Mesangial cell (primary cell): ENCODE measurements around the gene LYZL6. TPM values are rescaled to one million over a fixed set of nuclear protein-coding genes. Genes with fewer than 3 reads are reported as not detected.

Source experiments
- total RNA-seq: library from RNA; depleted of rRNA; stranded (reverse); fragments of >200 nt; gene quantifications from 2 replicates; pipeline ENCODE4 v1.2.3, GENCODE V29; 2015

Gene LYZL6, protein sequence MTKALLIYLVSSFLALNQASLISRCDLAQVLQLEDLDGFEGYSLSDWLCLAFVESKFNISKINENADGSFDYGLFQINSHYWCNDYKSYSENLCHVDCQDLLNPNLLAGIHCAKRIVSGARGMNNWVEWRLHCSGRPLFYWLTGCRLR
- total RNA-seq, result not detected in 2 replicates

DNA sequence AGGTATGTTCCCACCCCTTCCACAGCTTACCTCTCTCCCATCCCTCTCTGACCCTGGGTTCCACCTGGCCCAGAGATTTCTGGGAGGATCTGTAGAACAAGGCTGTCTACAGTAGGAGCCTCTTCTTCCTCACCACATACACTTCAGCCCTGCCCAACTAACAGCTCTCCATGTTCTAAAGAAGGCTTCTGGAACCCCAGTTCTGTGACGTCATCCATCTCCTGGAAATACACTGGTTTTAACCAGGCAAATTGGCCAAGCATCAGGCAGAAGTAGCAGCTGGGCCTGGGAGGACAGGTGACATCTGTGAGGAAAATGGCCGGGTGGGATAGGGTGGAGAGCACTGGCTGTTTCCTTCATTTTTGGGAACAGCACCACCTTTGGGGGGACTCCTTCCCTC lies at the start of gene LYZL6:
Gene LYZL6 (minus strand): TSS at position 177 of the 400 bp plus-strand sequence. CDS start 4,357 bp downstream, outside the sequence.

DNA sequence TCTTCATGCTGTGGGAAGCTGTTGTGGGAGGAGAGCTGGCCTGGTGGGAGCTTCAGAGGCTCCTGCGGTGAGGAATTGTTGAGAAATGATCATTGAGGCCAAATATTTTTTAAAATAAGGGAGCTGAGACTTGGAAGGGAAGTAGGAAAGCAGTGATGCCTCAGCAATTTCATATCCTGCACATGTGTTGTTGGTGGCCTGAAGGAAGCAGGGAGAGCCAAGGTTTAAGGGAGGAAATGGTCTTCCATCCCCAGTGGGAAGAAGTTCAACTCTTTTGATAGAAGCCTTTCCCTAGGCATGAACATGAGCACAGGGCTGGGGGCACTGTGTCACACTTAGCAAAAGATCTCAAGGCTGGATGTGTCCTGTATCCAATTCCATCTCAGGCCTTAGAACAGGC lies 43.1 kb upstream of the LYZL6 start, which contains the start of gene CCL14:
Gene CCL14 (minus strand): TSS at position 87 of the 400 bp plus-strand sequence. CDS start 80 bp downstream, at position 7.

DNA sequence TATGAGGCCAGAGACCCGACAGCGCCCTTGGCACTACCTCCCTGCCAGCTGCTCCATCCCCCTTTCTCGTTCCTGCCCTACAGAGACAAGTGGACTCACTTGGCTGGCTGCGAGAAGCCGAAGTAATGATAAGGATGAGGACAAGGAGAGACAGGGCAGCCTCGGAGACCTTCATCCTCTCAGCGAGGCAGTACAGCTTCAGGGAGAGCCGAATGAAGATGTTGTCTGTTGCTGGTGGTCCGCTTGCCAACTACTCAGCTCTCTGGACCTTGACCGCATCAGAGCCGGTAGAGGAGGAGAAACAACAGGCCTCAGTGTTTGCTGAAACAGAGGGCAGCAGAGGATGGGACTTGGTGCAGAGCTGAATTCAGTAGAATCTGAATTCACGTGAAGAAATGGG lies 37.7 kb upstream of the LYZL6 start, which contains the start of gene CCL16:
Gene CCL16 (minus strand): TSS at position 252 of the 400 bp plus-strand sequence. CDS start 77 bp downstream, at position 175.

DNA sequence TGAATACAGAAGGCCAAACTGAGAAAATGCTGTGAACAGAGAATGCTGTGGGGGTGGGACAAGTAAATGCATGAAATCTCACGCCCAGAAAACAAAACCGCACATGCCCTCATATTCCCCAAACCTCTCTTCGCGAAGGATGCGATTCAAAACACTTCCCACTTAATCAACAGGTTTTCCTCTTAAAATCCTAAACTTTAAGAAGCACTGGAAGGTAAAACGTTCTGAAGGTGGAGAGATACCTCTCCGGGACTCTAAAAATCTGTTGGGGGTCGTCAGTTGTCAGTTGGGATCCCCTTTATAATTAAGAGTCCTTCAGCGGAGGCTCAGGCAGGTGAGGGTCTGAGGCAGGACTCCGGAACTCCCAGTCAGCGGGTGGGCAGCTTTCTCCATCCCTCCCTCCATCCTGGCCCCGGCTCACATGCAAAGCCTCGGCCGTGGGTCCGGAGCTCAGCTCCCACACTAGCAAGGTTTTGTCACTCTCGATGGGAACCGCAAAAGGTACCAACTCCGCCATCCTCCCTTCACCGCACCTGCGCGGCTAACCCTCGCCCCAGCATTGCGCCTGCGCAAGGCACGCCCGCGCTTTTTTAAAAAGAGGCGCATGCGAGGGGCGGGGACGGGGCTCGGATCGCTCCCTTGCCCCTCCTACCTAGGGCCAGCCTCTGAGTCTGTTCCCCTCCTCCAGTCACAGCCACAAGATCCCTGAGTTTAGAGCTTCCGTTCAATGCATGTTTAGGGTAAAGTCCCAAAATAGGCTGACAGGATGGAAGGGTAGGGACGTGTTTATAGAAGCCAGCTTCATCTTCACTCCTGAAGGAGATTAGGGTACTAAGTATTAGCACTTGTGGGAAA lies 13.1 kb downstream of the LYZL6 start, which contains the start of gene RDM1:
Gene RDM1 (minus strand): TSS at position 563 of the 855 bp plus-strand sequence. CDS start 46 bp downstream, at position 517.

Other genes with a start within 250 kb of the LYZL6 start
- gene RASL10B, start 212.1 kb downstream of the LYZL6 start, total RNA-seq, result 2.8 and 9.0 TPM in 2 replicates
- gene GAS2L2, start 190.5 kb downstream of the LYZL6 start, total RNA-seq, result not detected in 2 replicates
- gene C17orf50, start 182.8 kb downstream of the LYZL6 start, total RNA-seq, result not detected in 2 replicates
- gene MMP28, start 148.1 kb downstream of the LYZL6 start, total RNA-seq, result 0.49 and 1.3 TPM in 2 replicates
- 31.1 and 51.2 TPM in 2 replicates for gene TAF15, start 134.2 kb downstream of the LYZL6 start, total RNA-seq
- not detected in 2 replicates for gene HEATR9, start 74.8 kb downstream of the LYZL6 start, total RNA-seq
- gene CCL5, start 63.4 kb downstream of the LYZL6 start, total RNA-seq, result not detected in 2 replicates
- gene RDM1, start 12.9 kb downstream of the LYZL6 start, total RNA-seq, result 0.25 and 1.3 TPM in 2 replicates
- gene CCL16, start 37.8 kb upstream of the LYZL6 start, total RNA-seq, result not detected in 2 replicates
- not detected in 2 replicates for gene CCL14, start 43.0 kb upstream of the LYZL6 start, total RNA-seq
- gene CCL15, start 57.8 kb upstream of the LYZL6 start, total RNA-seq, result not detected in 2 replicates
- not detected in 2 replicates for gene CCL23, start 74.3 kb upstream of the LYZL6 start, total RNA-seq
- gene CCL18, start 120.6 kb upstream of the LYZL6 start, total RNA-seq, result not detected in 2 replicates
- gene CCL3, start 146.4 kb upstream of the LYZL6 start, total RNA-seq, result not detected in 2 replicates
- gene CCL4, start 160.1 kb upstream of the LYZL6 start, total RNA-seq, result not detected in 2 replicates
- 1.8 TPM in 1 of 2 replicates, not detected in the other for gene TBC1D3B, start 232.9 kb upstream of the LYZL6 start, total RNA-seq